Astrocyte of the cerebellum (primary cell): ENCODE data around the gene KLK15.
A peak's percentile ranks its signal among the peaks of the same experiment; 100 is the strongest.
"Not testable (repeated sequence)": the region's sequence is repeated elsewhere in the genome, so short reads cannot be mapped to it uniquely, and the experiment has no call there.

Source experiments
- DNase-seq: peaks from one replicate; pipeline ENCODE4 v3.0.0-alpha.2; 2011; ENCODE audit warnings: low read depth
- H3K4me3 ChIP-seq: 2 replicates; pipeline ENCODE4 v1.5.1; 2011; ENCODE audit warnings: mild to moderate bottlenecking, low read depth, low read length, moderate library complexity
- in situ Hi-C: cut with HindIII; loops from 2 replicates; pipeline ENCODE4 v1.10.0; 2017; ENCODE audit warnings: low sequenced_read_pairs
- TF ChIP-seq, protein P1 (sequence below): IDR thresholded peaks from 2 replicates; pipeline ENCODE4 v1.5.1; 2012; ENCODE audit warnings: low read length, low read depth, moderate library complexity, mild to moderate bottlenecking; ENCODE audit errors: missing control alignments

Gene KLK15

GRCh38 chr19:50819636-50820035 is 13.7 kb downstream of the KLK15 start:
- DNase-seq: no peak
- in situ Hi-C loops: no loop called here
- TF ChIP-seq, protein P1, sequence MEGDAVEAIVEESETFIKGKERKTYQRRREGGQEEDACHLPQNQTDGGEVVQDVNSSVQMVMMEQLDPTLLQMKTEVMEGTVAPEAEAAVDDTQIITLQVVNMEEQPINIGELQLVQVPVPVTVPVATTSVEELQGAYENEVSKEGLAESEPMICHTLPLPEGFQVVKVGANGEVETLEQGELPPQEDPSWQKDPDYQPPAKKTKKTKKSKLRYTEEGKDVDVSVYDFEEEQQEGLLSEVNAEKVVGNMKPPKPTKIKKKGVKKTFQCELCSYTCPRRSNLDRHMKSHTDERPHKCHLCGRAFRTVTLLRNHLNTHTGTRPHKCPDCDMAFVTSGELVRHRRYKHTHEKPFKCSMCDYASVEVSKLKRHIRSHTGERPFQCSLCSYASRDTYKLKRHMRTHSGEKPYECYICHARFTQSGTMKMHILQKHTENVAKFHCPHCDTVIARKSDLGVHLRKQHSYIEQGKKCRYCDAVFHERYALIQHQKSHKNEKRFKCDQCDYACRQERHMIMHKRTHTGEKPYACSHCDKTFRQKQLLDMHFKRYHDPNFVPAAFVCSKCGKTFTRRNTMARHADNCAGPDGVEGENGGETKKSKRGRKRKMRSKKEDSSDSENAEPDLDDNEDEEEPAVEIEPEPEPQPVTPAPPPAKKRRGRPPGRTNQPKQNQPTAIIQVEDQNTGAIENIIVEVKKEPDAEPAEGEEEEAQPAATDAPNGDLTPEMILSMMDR: no peak
- H3K4me3 ChIP-seq: no peak overlapping the region

DNA sequence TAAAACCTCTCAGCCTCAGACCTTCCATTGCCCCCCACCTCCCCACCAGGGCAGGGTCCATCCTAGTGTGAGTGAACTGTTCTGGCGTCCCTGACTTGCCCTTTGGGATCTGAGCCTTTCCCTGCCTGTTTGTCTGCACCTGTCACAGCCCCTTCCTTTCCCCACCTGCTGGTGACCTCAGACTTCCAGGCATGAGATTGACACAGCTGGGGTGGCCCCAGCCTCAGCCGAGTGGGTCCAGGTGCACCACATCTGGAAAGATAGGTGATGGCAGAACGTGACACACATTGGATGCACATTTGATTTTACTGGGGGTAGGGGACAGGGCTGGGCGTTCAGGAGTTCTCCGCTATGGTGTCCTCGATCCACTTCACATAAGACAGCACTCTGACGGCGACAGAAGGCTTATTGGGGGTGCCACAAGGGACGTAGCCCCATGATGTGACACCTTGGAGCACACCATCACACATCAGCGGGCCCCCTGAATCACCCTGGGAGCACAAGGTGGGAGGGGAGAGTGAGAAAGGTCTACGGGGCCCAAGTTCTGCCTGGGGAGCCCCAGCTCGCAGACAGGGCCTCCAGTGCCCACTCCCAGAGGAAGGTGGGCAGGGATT is 14.4 kb downstream of the KLK15 start:
- no peak for DNase-seq
- H3K4me3 ChIP-seq: no peak overlapping the region
- TF ChIP-seq, protein P1: no peak
- in situ Hi-C loops: no loop called here

- TF ChIP-seq, protein P1: no peak
- no peak for DNase-seq
- H3K4me3 ChIP-seq: peak overlapping the region; percentile 24
- in situ Hi-C loops: no loop called here
Measured at GRCh38 chr19:50817941-50818858, 15.2 kb downstream of the KLK15 start.

DNA sequence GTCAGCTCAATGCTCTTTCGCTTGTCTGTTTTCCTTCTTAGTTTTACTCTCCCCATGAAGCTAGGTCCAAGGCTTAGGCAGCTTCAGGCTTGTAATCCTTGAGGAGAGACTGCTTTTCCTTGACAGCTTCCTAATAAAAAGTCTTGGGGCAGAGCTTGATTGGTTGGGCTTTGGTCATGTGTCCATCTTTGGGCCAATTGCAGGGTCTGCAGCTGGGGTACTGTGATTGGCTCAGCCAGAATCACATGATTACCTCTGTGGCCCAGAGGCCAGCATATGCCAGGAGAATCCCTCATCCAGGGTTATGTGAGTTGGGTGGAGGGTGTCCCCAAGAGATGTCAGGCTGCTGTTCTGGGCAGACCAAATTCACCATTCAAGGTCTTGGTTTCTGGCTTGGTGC is 17.9 kb downstream of the KLK15 start:
- in situ Hi-C loops: no loop called here
- TF ChIP-seq, protein P1: no peak
- H3K4me3 ChIP-seq: no peak overlapping the region
- DNase-seq: no peak

DNA sequence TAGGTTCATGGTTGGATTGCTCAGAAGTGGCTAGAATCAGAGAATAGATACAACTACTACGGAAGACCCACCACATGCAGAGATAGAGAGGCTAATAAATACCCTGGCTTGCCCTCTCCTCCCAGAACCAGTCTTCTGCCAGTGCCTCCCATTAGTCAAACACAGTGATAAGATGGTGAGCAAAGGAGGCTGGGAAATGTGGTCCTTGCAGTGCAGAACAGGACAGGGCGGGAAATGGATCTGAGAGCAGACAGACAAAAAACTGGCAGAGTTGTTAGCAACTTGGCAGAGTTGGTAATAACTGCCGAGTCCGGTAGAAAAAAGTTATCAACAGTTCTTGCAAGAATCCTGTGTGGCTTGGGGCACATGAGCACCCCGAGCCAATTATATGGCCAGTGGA is 18.5 kb downstream of the KLK15 start:
- DNase-seq: no peak
- in situ Hi-C loops: no loop called here
- TF ChIP-seq, protein P1: no peak
- no peak overlapping the region for H3K4me3 ChIP-seq

DNA sequence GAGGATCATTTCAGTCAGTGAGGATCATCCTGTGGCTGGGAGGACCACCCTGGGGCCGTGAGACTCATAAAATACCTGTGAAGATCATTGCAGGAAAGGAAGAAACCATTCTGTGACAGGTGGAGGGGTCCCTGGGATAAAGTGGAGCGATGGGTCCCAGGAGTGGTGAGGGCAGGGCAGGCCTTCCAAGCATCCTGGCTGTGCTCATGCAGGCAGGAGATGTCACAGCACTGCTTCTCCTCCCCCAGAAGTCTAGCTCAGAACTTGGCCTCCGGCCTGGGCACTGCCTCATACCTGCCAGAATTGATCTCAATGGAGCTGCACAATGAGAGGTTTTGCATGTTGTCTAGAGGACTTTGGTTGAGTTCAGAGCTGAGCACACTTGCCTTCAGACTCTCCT is 20.9 kb downstream of the KLK15 start:
- in situ Hi-C loops: no loop called here
- no peak overlapping the region for H3K4me3 ChIP-seq
- TF ChIP-seq, protein P1: no peak
- no peak for DNase-seq

GRCh38 chr19:50811622-50812238 is 21.6 kb downstream of the KLK15 start:
- H3K4me3 ChIP-seq, DNase-seq, in situ Hi-C loops: not testable (repeated sequence)
